Activated naive CD8-positive, alpha-beta T cell treated with anti-CD3 and anti-CD28 coated beads, Interleukin-2, amount 50 U/mL, for 24 hours (primary cell): Measurements from ENCODE around the gene HSPA9.

Experiments
- ATAC-seq: fragments of 150-1000 bp; cut with Tn5 transposase; one replicate; pipeline ENCODE4 v1.10.0; 2021
- DNase-seq: peaks from one replicate; pipeline ENCODE4 v3.0.0; 2021
- H3K27ac Mint-ChIP-seq: one replicate; pipeline ENCODE4 v1.8.0; 2021; ENCODE audit warnings: mild to moderate bottlenecking, mixed read lengths
- H3K27me3 Mint-ChIP-seq: one replicate; pipeline ENCODE4 v1.8.0; 2021; ENCODE audit warnings: mixed read lengths
- H3K36me3 Mint-ChIP-seq: one replicate; pipeline ENCODE4 v1.8.0; 2021; ENCODE audit warnings: low read depth, mixed read lengths
- H3K4me1 Mint-ChIP-seq: one replicate; pipeline ENCODE4 v1.8.0; 2021; ENCODE audit warnings: mixed read lengths
- H3K4me3 Mint-ChIP-seq: one replicate; pipeline ENCODE4 v1.8.0; 2021; ENCODE audit warnings: mild to moderate bottlenecking, moderate library complexity, mixed read lengths
- H3K9me3 Mint-ChIP-seq: one replicate; pipeline ENCODE4 v1.8.0; 2021; ENCODE audit warnings: mixed read lengths

HSPA9 gene

GRCh38 chr5:138579517-138579863 is 4.3 kb upstream of the HSPA9 start:
- Mint-ChIP-seq H3K4me1 (peaks cover 18% of the 10 kb centered on the region), H3K36me3 (peaks cover 12% of the 10 kb centered on the region), H3K9me3 (peaks cover 4% of the 10 kb centered on the region), H3K27me3 (no peaks in the 10 kb centered on the region), H3K4me3 (no peak overlapping the region), H3K27ac (no peak overlapping the region)
- ATAC-seq (no peak), DNase-seq (no peak)

- Mint-ChIP-seq H3K4me3 (no peak overlapping the region), H3K9me3 (peaks cover 4% of the 10 kb centered on the region), H3K4me1 (peaks cover 36% of the 10 kb centered on the region), H3K27ac (no peak overlapping the region), H3K27me3 (no peaks in the 10 kb centered on the region), H3K36me3 (peaks cover 32% of the 10 kb centered on the region)
- ATAC-seq: no peak
- DNase-seq: no peak
These were observed 2.3 kb upstream of the HSPA9 start for GRCh38 chr5:138577452-138577851.

GRCh38 chr5:138574744-138575193 is 432 bp downstream of the HSPA9 start:
- no peaks in the 10 kb centered on the region for H3K27me3 Mint-ChIP-seq
- ATAC-seq: peak; percentile 27
- DNase-seq: no peak

GRCh38 chr5:138573949-138574670 is 1.1 kb downstream of the HSPA9 start:
- Mint-ChIP-seq H3K36me3 (peaks cover 62% of the 10 kb centered on the region), H3K27me3 (no peaks in the 10 kb centered on the region)

More at GRCh38 chr5:138574744-138575193, 432 bp downstream of the HSPA9 start:
- H3K27ac Mint-ChIP-seq: peak overlapping the region; percentile 100
- peaks cover 61% of the 10 kb centered on the region for H3K4me1 Mint-ChIP-seq
- H3K4me3 Mint-ChIP-seq: peak overlapping the region; percentile 99
- H3K9me3 Mint-ChIP-seq: peaks cover 4% of the 10 kb centered on the region
- H3K36me3 Mint-ChIP-seq: peaks cover 57% of the 10 kb centered on the region

DNA sequence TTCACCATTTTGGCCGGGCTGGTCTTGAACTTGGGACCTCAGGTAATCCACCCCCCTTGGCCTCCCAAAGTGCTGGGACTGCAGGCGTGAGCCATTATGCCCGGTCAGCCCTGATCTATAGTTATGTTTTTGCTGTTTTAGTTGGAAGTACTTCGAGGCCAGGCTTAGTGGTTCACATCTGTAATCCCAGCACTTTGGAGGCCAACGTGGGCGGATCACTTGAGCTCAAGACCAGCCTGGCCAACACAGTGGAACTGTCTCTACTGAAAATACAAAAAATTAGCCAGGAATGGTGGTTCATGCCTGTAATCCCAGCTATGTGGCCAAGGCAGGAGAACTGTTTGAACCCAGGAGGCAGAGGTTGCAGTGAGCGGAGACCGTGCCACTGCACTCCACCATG is 2.0 kb downstream of the HSPA9 start:
- H3K36me3 Mint-ChIP-seq: peaks cover 71% of the 10 kb centered on the region
- peak overlapping the region; percentile 100 for H3K27ac Mint-ChIP-seq
- DNase-seq (no peak), ATAC-seq (no peak)
- peaks cover 4% of the 10 kb centered on the region for H3K9me3 Mint-ChIP-seq
- peak overlapping the region; percentile 99 for H3K4me3 Mint-ChIP-seq
- H3K4me1 Mint-ChIP-seq: peaks cover 72% of the 10 kb centered on the region
- H3K27me3 Mint-ChIP-seq: no peaks in the 10 kb centered on the region

More at GRCh38 chr5:138573949-138574670, 1.1 kb downstream of the HSPA9 start:
- Mint-ChIP-seq H3K9me3 (peaks cover 4% of the 10 kb centered on the region), H3K27ac (peak overlapping the region; percentile 100), H3K4me3 (peak overlapping the region; percentile 99), H3K4me1 (peaks cover 63% of the 10 kb centered on the region)
- ATAC-seq (no peak), DNase-seq (no peak)

DNA sequence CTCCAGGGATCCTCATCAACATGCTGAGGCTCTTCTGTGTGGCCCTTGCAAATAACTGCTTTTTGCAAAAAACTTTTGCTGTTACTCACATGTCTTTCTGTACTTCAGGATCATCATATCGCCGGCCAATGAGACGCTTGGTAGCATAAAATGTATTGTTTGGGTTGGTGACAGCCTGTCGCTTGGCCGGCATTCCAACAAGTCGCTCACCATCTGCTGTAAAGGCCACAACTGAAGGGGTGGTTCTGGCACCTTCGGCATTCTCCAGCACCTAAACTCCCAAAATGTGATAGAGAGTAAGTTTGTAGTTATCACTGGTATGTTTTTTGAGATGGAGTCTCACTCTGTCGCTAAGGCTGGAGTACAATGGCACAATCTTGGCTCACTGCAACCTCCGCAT is 4.3 kb downstream of the HSPA9 start:
- H3K4me3 Mint-ChIP-seq: peak overlapping the region; percentile 14
- peaks cover 87% of the 10 kb centered on the region for H3K4me1 Mint-ChIP-seq

DNA sequence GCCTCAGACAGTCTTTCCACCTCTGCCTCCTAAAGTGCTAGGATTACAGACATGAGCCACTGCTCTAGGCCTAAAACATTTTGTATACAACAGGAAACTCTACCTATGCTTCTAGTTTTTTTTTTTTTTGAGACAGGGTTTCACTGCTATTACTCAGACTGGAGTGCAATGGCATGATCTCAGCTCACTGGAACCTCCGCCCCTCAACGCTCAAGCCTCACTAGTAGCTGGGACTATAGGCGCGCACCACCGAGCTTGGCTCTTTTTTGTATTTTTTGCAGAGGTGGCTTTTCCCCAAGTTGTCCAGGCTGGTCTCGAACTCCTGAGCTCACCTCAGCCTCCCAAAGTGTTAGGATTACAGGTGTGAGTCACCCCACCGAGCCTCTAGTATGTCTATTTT is 5.4 kb downstream of the HSPA9 start:
- Mint-ChIP-seq H3K4me1 (peaks cover 91% of the 10 kb centered on the region), H3K27ac (peak overlapping the region; percentile 18), H3K4me3 (peak overlapping the region; percentile 13), H3K36me3 (peaks cover 93% of the 10 kb centered on the region), H3K27me3 (no peaks in the 10 kb centered on the region), H3K9me3 (no peaks in the 10 kb centered on the region)
- DNase-seq (no peak), ATAC-seq (peak; percentile 5)

More for the DNA sequence above, 4.3 kb downstream of the HSPA9 start:
- ATAC-seq (no peak), DNase-seq (no peak)
- Mint-ChIP-seq H3K27ac (peak overlapping the region; percentile 18), H3K9me3 (peaks cover 2% of the 10 kb centered on the region), H3K36me3 (peaks cover 91% of the 10 kb centered on the region), H3K27me3 (no peaks in the 10 kb centered on the region)

DNA sequence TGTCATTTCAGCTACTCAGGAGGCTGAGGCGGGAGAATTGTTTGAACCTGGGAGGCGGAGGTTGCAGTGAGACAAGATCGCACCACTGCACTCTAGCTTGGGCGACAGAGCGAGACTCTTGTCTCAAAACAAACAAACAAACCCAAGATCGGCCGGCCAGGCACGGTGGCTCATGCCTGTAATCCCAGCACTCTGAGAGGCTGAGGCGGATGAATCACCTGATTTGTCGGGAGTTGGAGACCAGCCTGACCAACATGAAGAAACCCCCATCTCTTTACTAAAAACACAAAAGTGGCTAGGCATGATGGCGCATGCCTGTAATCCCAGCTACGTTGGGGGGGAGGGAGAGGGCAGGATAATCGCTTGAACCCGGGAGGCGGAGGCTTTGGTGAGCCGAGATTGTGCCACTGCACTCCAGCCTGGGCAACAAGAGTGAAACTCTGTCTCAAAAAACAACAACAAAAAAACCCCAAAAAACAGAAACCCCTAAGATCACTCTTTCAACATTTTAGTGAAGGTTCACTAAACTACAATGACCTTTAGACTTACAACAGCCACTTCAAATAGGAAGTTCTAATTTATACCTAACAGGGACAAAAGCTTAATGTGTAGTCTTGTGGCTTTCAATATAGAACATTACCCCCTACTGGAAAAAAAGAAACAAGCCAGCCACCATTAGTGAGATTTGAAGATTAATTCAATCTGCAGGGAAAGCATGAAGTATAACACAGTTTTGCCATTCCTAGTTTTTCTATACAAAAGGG is 7.0 kb downstream of the HSPA9 start:
- ATAC-seq (no peak), DNase-seq (no peak)
- no peaks in the 10 kb centered on the region for H3K27me3 Mint-ChIP-seq
- no peaks in the 10 kb centered on the region for H3K9me3 Mint-ChIP-seq
- H3K4me1 Mint-ChIP-seq: peaks cover 90% of the 10 kb centered on the region
- peak overlapping the region; percentile 18 for H3K4me3 Mint-ChIP-seq
- peak overlapping the region; percentile 38 for H3K27ac Mint-ChIP-seq
- peaks cover 91% of the 10 kb centered on the region for H3K36me3 Mint-ChIP-seq

DNA sequence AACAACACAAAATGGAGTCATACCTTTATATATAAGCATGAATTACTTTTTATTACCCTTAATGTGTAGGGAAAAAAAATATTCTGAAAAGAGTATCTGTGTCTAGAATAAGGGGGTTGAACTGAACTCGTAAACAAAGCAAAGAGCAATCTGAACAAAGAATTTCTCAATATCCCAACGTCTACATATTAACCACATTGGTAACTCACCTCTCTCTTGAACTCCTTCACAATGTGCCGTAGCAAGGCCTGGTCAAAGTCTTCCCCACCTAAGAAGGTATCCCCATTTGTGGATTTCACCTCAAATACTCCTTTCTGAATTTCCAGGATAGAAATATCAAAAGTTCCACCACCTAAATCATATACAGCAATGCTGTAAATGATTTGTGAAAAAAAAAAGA is 8.4 kb downstream of the HSPA9 start:
- peaks cover 85% of the 10 kb centered on the region for H3K36me3 Mint-ChIP-seq
- no peaks in the 10 kb centered on the region for H3K27me3 Mint-ChIP-seq
- DNase-seq: no peak
- H3K9me3 Mint-ChIP-seq: no peaks in the 10 kb centered on the region
- peak overlapping the region; percentile 61 for H3K27ac Mint-ChIP-seq
- no peak for ATAC-seq
- peaks cover 81% of the 10 kb centered on the region for H3K4me1 Mint-ChIP-seq
- H3K4me3 Mint-ChIP-seq: no peak overlapping the region

DNA sequence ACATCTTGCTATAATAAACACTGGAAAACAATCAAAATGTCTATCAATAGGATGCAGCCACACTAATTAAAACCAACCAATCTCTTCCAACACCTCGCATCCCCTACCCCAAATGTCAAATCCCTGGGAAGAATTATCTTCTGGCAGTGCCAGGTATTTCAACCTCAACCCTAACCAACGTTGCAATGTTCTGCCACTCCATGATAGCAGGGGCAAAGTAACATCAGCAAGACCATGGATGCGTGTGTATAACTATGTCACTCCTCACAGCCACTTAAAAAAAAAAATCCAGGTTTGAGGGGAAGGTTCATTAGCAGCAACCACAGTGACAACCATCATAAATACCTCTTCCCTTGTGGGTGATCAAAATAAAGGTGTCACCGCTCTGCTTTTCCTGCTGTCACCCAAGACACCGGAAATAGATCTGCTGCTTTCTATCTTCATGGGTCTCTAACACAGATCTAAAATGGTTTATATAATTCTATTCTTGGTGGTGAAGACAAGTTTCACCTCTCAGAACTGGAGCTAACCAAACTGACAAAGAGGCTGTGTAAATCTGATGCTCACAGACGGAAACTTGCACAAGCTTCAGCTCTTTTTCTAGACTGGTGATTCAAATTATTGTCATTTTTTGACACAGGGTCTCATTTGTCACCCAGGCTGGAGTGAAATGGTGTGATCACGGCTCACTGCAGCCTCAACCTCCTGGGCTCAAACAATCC is 9.9 kb downstream of the HSPA9 start:
- H3K36me3 Mint-ChIP-seq: peaks cover 83% of the 10 kb centered on the region
- ATAC-seq (peak; percentile 47), DNase-seq (no peak)
- H3K4me3 Mint-ChIP-seq: no peak overlapping the region
- peak overlapping the region; percentile 34 for H3K27ac Mint-ChIP-seq
- peaks cover 73% of the 10 kb centered on the region for H3K4me1 Mint-ChIP-seq
- H3K27me3 Mint-ChIP-seq: no peaks in the 10 kb centered on the region
- H3K9me3 Mint-ChIP-seq: no peaks in the 10 kb centered on the region

GRCh38 chr5:138564242-138564641 is 11.0 kb downstream of the HSPA9 start:
- DNase-seq (no peak), ATAC-seq (no peak)
- no peaks in the 10 kb centered on the region for H3K9me3 Mint-ChIP-seq
- H3K27ac Mint-ChIP-seq: no peak overlapping the region
- H3K4me1 Mint-ChIP-seq: peaks cover 64% of the 10 kb centered on the region
- H3K27me3 Mint-ChIP-seq: no peaks in the 10 kb centered on the region
- H3K36me3 Mint-ChIP-seq: peaks cover 85% of the 10 kb centered on the region
- no peak overlapping the region for H3K4me3 Mint-ChIP-seq

DNA sequence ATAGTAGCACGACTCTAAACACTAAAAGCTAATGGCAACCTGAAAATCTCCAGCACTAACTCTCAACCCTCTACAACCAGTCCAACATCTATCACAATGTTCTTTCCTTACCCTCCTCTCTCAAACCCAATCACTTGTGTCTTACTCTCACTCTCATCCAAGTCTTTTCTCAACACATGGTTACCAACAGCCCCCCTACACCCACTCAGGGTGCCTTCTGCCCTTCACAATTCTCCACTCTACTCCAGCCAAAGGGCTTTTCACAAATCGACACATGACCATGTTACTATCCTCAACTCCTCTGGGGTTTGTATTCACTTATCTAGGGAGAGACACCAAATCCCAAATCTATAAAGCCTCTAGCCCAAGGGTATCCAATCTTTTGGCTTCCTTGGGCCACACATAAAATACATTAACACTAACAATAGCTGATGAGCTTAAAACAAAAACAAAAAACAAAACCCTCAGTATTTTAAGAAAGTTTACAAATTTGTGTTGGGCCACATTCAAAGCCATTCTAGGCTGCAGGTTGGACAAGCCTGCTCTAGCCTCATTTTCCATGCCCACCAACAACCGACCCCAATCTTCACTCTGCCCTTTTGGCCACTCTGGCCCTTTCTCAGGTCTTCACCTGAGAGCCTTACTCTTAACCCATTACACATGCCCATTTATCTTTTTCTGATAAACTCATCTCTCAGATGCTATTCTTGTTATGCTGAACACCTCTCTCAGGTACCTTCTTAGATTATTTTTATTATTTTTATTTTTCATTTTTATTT is 11.7 kb downstream of the HSPA9 start:
- H3K27me3 Mint-ChIP-seq: no peaks in the 10 kb centered on the region
- H3K4me1 Mint-ChIP-seq: peaks cover 57% of the 10 kb centered on the region
- peaks cover 85% of the 10 kb centered on the region for H3K36me3 Mint-ChIP-seq
- no peak for DNase-seq
- H3K27ac Mint-ChIP-seq: peak overlapping the region; percentile 68
- H3K9me3 Mint-ChIP-seq: no peaks in the 10 kb centered on the region
- no peak overlapping the region for H3K4me3 Mint-ChIP-seq
- no peak for ATAC-seq

DNA sequence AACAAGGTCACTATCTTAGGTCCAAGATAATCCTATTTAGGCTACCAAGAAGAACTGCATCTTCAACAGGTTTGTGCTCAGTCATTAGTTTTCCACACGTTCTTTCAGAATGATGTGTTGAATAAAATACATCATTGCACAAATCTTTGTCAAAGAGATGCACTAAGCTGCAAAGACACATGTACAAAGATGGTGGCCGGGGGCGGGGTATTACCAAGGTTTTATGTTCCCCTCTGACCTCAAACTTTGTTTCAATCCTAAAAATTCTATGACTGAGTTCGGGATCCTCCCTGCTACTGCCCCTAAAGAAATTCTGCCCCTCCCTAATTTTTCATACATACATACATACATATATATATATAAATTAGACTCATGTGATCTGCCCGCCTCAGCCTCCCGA is 14.2 kb downstream of the HSPA9 start:
- Mint-ChIP-seq H3K27me3 (no peaks in the 10 kb centered on the region), H3K9me3 (no peaks in the 10 kb centered on the region), H3K4me3 (no peak overlapping the region), H3K36me3 (peaks cover 86% of the 10 kb centered on the region), H3K27ac (no peak overlapping the region), H3K4me1 (peaks cover 35% of the 10 kb centered on the region)
- DNase-seq (no peak), ATAC-seq (no peak)

DNA sequence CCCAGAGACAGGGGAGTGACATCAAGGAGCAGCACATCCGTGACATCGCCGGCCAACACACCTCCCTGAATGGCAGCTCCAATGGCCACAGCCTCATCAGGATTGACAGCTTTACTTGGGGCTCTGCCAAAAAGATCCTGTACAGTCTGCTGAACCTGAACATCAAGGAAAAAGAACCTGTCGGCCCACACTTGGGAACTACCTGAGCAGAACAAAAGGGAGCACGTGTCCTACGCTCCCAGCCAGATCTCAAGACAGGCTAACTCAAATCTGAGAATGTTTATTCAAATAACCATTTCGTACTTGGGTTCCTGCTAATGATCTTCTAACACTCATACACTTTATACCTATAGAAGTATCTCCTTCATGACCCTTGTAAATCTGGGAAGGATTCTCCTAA is 15.3 kb downstream of the HSPA9 start:
- DNase-seq: no peak
- Mint-ChIP-seq H3K36me3 (peaks cover 86% of the 10 kb centered on the region), H3K9me3 (no peaks in the 10 kb centered on the region), H3K4me1 (peaks cover 25% of the 10 kb centered on the region), H3K27me3 (no peaks in the 10 kb centered on the region), H3K4me3 (no peak overlapping the region), H3K27ac (peak overlapping the region; percentile 8)
- ATAC-seq: no peak
